Smooth muscle cell (in vitro differentiated cells): Measurements from ENCODE around the gene ACIN1. TPM values are rescaled to one million over a fixed set of nuclear protein-coding genes. Genes with fewer than 3 reads are reported as not detected.

Experiments
- DNase-seq: peaks from one replicate; lab custom pipeline; 2025; ENCODE audit not compliant: unreplicated experiment; lab: John Stamatoyannopoulos, UW
- H2AFZ ChIP-seq: fragments of 200-600 bp; sonication (generic); 2 replicates; pipeline ENCODE4 v1.6.0; 2016; ENCODE audit warnings: antibody characterized with exemption, low read depth, mild to moderate bottlenecking
- H3F3A ChIP-seq: fragments of 200-600 bp; sonication (generic); 2 replicates; pipeline ENCODE4 v1.6.0; 2017; ENCODE audit warnings: antibody characterized with exemption, low read depth
- H3K27ac ChIP-seq: fragments of 200-600 bp; sonication (generic); 2 replicates; pipeline ENCODE4 v1.5.1; 2016; ENCODE audit warnings: low read depth, mild to moderate bottlenecking
- H3K27me3 ChIP-seq: fragments of 200-600 bp; sonication (generic); 2 replicates; pipeline ENCODE4 v1.6.1; 2016; ENCODE audit warnings: low read depth, mild to moderate bottlenecking
- H3K36me3 ChIP-seq: fragments of 200-600 bp; sonication (generic); 2 replicates; pipeline ENCODE4 v1.5.1; 2016; ENCODE audit warnings: low read depth
- H3K4me1 ChIP-seq: fragments of 200-600 bp; sonication (generic); 2 replicates; pipeline ENCODE4 v1.5.1; 2016; ENCODE audit warnings: low read depth
- H3K4me2 ChIP-seq: fragments of 200-600 bp; sonication (generic); 2 replicates; pipeline ENCODE4 v1.6.0; 2016; ENCODE audit warnings: mild to moderate bottlenecking
- H3K4me3 ChIP-seq: fragments of 200-600 bp; sonication (generic); 2 replicates; pipeline ENCODE4 v1.5.1; 2016; ENCODE audit warnings: mild to moderate bottlenecking
- H3K79me2 ChIP-seq: fragments of 200-600 bp; sonication (generic); 2 replicates; pipeline ENCODE4 v1.6.0; 2016; ENCODE audit warnings: low read depth, mild to moderate bottlenecking
- H3K9ac ChIP-seq: fragments of 200-600 bp; sonication (generic); 2 replicates; pipeline ENCODE4 v1.6.0; 2016; ENCODE audit warnings: low read depth
- H3K9me3 ChIP-seq: fragments of 200-600 bp; sonication (generic); replicated peaks from 2 replicates; pipeline ENCODE4 v1.5.1; 2016; ENCODE audit warnings: low read depth
- H4K20me1 ChIP-seq: fragments of 200-600 bp; sonication (generic); 2 replicates; pipeline ENCODE4 v1.6.0; 2016; ENCODE audit warnings: low read depth
- CTCF ChIP-seq: fragments of 200-600 bp; sonication (generic); IDR thresholded peaks from 2 replicates; pipeline ENCODE4 v1.5.1; 2017; ENCODE audit warnings: borderline replicate concordance, mild to moderate bottlenecking, antibody characterized with exemption; ENCODE audit not compliant: insufficient read depth, poor library complexity, severe bottlenecking
- WGBS: methylation state at CpG from one replicate; pipeline ENCODE4 v1.1.7; 2016; ENCODE audit warnings: low lambda C conversion rate; 5-methylcytosine and 5-hydroxymethylcytosine counted together
- polyA plus RNA-seq: library from polyadenylated mRNA; unstranded; fragments of >200 nt; fragmentation: Nextera tagmentation; extraction: Ambion mirVana; gene quantifications from 2 replicates; pipeline ENCODE4 v1.2.1, GENCODE V29; 2016
- total RNA-seq: library from RNA; depleted of rRNA; stranded (reverse); fragments of >200 nt; gene quantifications from 2 replicates; pipeline ENCODE4 v1.2.3, GENCODE V29; 2014

Gene ACIN1
- total and polyA plus RNA-seq, 2 experiments from 2014 or later, result 33.7 to 64.5 TPM

- Histone ChIP-seq H3K4me2 (no peak overlapping the region), H3K4me3 (no peak overlapping the region), H3K27me3 (no peaks in the 10 kb centered on the region), H2AFZ (no peak overlapping the region), H3F3A (peaks cover 8% of the 10 kb centered on the region), H3K9me3 (no peaks in the 10 kb centered on the region), H3K4me1 (peaks cover 9% of the 10 kb centered on the region), H3K36me3 (no peaks in the 10 kb centered on the region), H3K9ac (no peak overlapping the region), H4K20me1 (no peaks in the 10 kb centered on the region), H3K27ac (no peak overlapping the region), H3K79me2 (no peaks in the 10 kb centered on the region)
- DNase-seq, result no peak
- TF ChIP-seq CTCF, result no peak
- WGBS, result 88% methylated on average over 9 of the region's 9 CpGs
Measured at GRCh38 chr14:23125933-23126524, 31.1 kb upstream of the ACIN1 start.

- no peak for DNase-seq
- H3K4me2 ChIP-seq, result no peak overlapping the region
- H2AFZ ChIP-seq, result no peak overlapping the region
- H3K9ac ChIP-seq, result no peak overlapping the region
- H3K27me3 ChIP-seq, result no peaks in the 10 kb centered on the region
- no peak for TF ChIP-seq CTCF
- no peaks in the 10 kb centered on the region for H3K79me2 ChIP-seq
- 78% methylated on average over 3 of the region's 3 CpGs for WGBS
- no peaks in the 10 kb centered on the region for H3K9me3 ChIP-seq
- no peak overlapping the region for H3K27ac ChIP-seq
- H3K36me3 ChIP-seq, result no peaks in the 10 kb centered on the region
- no peak overlapping the region for H3K4me3 ChIP-seq
- H3F3A ChIP-seq, result peaks cover 8% of the 10 kb centered on the region
- no peaks in the 10 kb centered on the region for H4K20me1 ChIP-seq
- peaks cover 10% of the 10 kb centered on the region for H3K4me1 ChIP-seq
Measured at GRCh38 chr14:23125011-23125410, 30.1 kb upstream of the ACIN1 start.

- H3K4me1 ChIP-seq, result peaks cover 10% of the 10 kb centered on the region
- no peak overlapping the region for H3K4me3 ChIP-seq
- H3K9me3 ChIP-seq, result no peaks in the 10 kb centered on the region
- H3K36me3 ChIP-seq, result no peaks in the 10 kb centered on the region
- H3K4me2 ChIP-seq, result no peak overlapping the region
- no peaks in the 10 kb centered on the region for H3K27me3 ChIP-seq
- no peak for TF ChIP-seq CTCF
- H2AFZ ChIP-seq, result no peak overlapping the region
- H3K79me2 ChIP-seq, result no peaks in the 10 kb centered on the region
- no peak overlapping the region for H3K27ac ChIP-seq
- H3K9ac ChIP-seq, result no peak overlapping the region
- peaks cover 8% of the 10 kb centered on the region for H3F3A ChIP-seq
- no peaks in the 10 kb centered on the region for H4K20me1 ChIP-seq
- 96% methylated on average over 13 of the region's 13 CpGs for WGBS
- DNase-seq, result no peak
Measured at GRCh38 chr14:23124337-23124954, 29.5 kb upstream of the ACIN1 start.

- 88% methylated on average over 4 of the region's 8 CpGs for WGBS
- no peaks in the 10 kb centered on the region for H4K20me1 ChIP-seq
- no peaks in the 10 kb centered on the region for H3K79me2 ChIP-seq
- no peak for DNase-seq
- no peak overlapping the region for H3K9ac ChIP-seq
- H3K27me3 ChIP-seq, result no peaks in the 10 kb centered on the region
- H3K4me2 ChIP-seq, result no peak overlapping the region
- H3K4me3 ChIP-seq, result no peak overlapping the region
- H3K27ac ChIP-seq, result no peak overlapping the region
- peaks cover 10% of the 10 kb centered on the region for H3K4me1 ChIP-seq
- no peak overlapping the region for H2AFZ ChIP-seq
- no peak for TF ChIP-seq CTCF
- H3K9me3 ChIP-seq, result no peaks in the 10 kb centered on the region
- peaks cover 8% of the 10 kb centered on the region for H3F3A ChIP-seq
- no peaks in the 10 kb centered on the region for H3K36me3 ChIP-seq
Measured at GRCh38 chr14:23123419-23123818, 28.5 kb upstream of the ACIN1 start.
